ENCODE data around the gene INO80B. TPM values are rescaled to one million over a fixed set of nuclear protein-coding genes. Genes with fewer than 3 reads are reported as not detected.

INO80B gene
- total RNA-seq, 1 donor from 2014 or later = 54.5 TPM

GRCh38 chr2:74488643-74489481 is 34.0 kb downstream of the INO80B start:
- Mint-ChIP-seq H3K36me3 (ENCODE audit: low read depth) (peaks cover 46% of the 10 kb centered on the region), H3K27ac (no peak overlapping the region), H3K9me3 (no peaks in the 10 kb centered on the region), H3K4me1 (peaks cover 10% of the 10 kb centered on the region), H3K27me3 (no peaks in the 10 kb centered on the region), H3K4me3 (no peak overlapping the region)
- intact Hi-C loops (cut with micrococcal nuclease) = no loop called here
- no peak for DNase-seq

- peaks cover 6% of the 10 kb centered on the region for H3K4me1 Mint-ChIP-seq
- H3K36me3 Mint-ChIP-seq (ENCODE audit: low read depth) = peaks cover 51% of the 10 kb centered on the region
- intact Hi-C loops (cut with micrococcal nuclease) = no loop called here
- no peak for DNase-seq
- H3K27me3 Mint-ChIP-seq = no peaks in the 10 kb centered on the region
- H3K9me3 Mint-ChIP-seq = no peaks in the 10 kb centered on the region
- no peak overlapping the region for H3K4me3 Mint-ChIP-seq
- no peak overlapping the region for H3K27ac Mint-ChIP-seq
These were observed 35.0 kb downstream of the INO80B start for GRCh38 chr2:74489906-74490305.

- Mint-ChIP-seq H3K4me1 (peaks cover 3% of the 10 kb centered on the region), H3K4me3 (no peak overlapping the region), H3K9me3 (no peaks in the 10 kb centered on the region), H3K27ac (no peak overlapping the region), H3K27me3 (no peaks in the 10 kb centered on the region), H3K36me3 (ENCODE audit: low read depth) (peaks cover 49% of the 10 kb centered on the region)
- no peak for DNase-seq
- intact Hi-C loops (cut with micrococcal nuclease) = no loop called here
These were observed 37.0 kb downstream of the INO80B start for GRCh38 chr2:74491648-74492544.

GRCh38 chr2:74493546-74493945 is 38.7 kb downstream of the INO80B start:
- no peak for DNase-seq
- Mint-ChIP-seq H3K4me3 (no peak overlapping the region), H3K4me1 (peaks cover 6% of the 10 kb centered on the region), H3K27ac (no peak overlapping the region), H3K27me3 (peaks cover 6% of the 10 kb centered on the region), H3K9me3 (no peaks in the 10 kb centered on the region), H3K36me3 (ENCODE audit: low read depth) (peaks cover 52% of the 10 kb centered on the region)
- intact Hi-C loops (cut with micrococcal nuclease) = no loop called here

GRCh38 chr2:74495440-74495839 is 40.6 kb downstream of the INO80B start:
- peaks cover 20% of the 10 kb centered on the region for H3K27me3 Mint-ChIP-seq
- no peak overlapping the region for H3K27ac Mint-ChIP-seq
- DNase-seq = no peak
- no peak overlapping the region for H3K4me3 Mint-ChIP-seq
- intact Hi-C loops (cut with micrococcal nuclease) = no loop called here
- peaks cover 9% of the 10 kb centered on the region for H3K4me1 Mint-ChIP-seq
- H3K9me3 Mint-ChIP-seq = no peaks in the 10 kb centered on the region
- peaks cover 47% of the 10 kb centered on the region for H3K36me3 Mint-ChIP-seq (ENCODE audit: low read depth)

- Mint-ChIP-seq H3K4me3 (peak overlapping the region; percentile 95), H3K9me3 (no peaks in the 10 kb centered on the region), H3K27me3 (peaks cover 38% of the 10 kb centered on the region), H3K4me1 (peaks cover 16% of the 10 kb centered on the region), H3K27ac (no peak overlapping the region), H3K36me3 (ENCODE audit: low read depth) (peaks cover 45% of the 10 kb centered on the region)
- intact Hi-C loops (cut with micrococcal nuclease) = no loop called here
- DNase-seq = no peak
These were observed 42.3 kb downstream of the INO80B start for GRCh38 chr2:74496997-74497776.

- peaks cover 39% of the 10 kb centered on the region for H3K36me3 Mint-ChIP-seq (ENCODE audit: low read depth)
- H3K4me3 Mint-ChIP-seq = peak overlapping the region; percentile 95
- H3K27me3 Mint-ChIP-seq = peaks cover 44% of the 10 kb centered on the region
- H3K27ac Mint-ChIP-seq = peak overlapping the region; percentile 86
- H3K4me1 Mint-ChIP-seq = peaks cover 20% of the 10 kb centered on the region
- H3K9me3 Mint-ChIP-seq = no peaks in the 10 kb centered on the region
- intact Hi-C loops (cut with micrococcal nuclease) = loop anchor here (1.0 to 2.0 kb wide), 3 partner anchors 15 to 89 kb away; partner anchors contain the start of genes AUP1, CCDC142, HTRA2 and TTC31
- peak; percentile 83 for DNase-seq
These were observed 43.1 kb downstream of the INO80B start for GRCh38 chr2:74497777-74498499.

GRCh38 chr2:74498500-74499266 is 43.8 kb downstream of the INO80B start:
- H3K4me1 Mint-ChIP-seq = peaks cover 27% of the 10 kb centered on the region
- DNase-seq = peak; percentile 82
- H3K4me3 Mint-ChIP-seq = peak overlapping the region; percentile 95
- peaks cover 47% of the 10 kb centered on the region for H3K27me3 Mint-ChIP-seq
- intact Hi-C loops (cut with micrococcal nuclease) = loop anchor here (1.0 to 2.0 kb wide), 4 partner anchors 16 to 89 kb away; partner anchors contain the start of genes AUP1, CCDC142, HTRA2 and TTC31
- H3K9me3 Mint-ChIP-seq = no peaks in the 10 kb centered on the region
- H3K27ac Mint-ChIP-seq = peak overlapping the region; percentile 86
- peaks cover 37% of the 10 kb centered on the region for H3K36me3 Mint-ChIP-seq (ENCODE audit: low read depth)

- H3K27ac Mint-ChIP-seq = peak within 1 kb of the TSS; percentile 86
- no peaks in the 10 kb centered on the region for H3K9me3 Mint-ChIP-seq
- DNase-seq = no peak
- H3K27me3 Mint-ChIP-seq = peaks cover 47% of the 10 kb centered on the region
- H3K4me3 Mint-ChIP-seq = peak within 1 kb of the TSS; percentile 95
- intact Hi-C loops (cut with micrococcal nuclease) = loop anchor here (1.0 to 2.0 kb wide), 2 partner anchors 16 to 17 kb away; partner anchors contain the start of genes CCDC142 and TTC31
- peaks cover 32% of the 10 kb centered on the region for H3K4me1 Mint-ChIP-seq
- peaks cover 33% of the 10 kb centered on the region for H3K36me3 Mint-ChIP-seq (ENCODE audit: low read depth)
These were observed 44.5 kb downstream of the INO80B start, which contains the start of gene LBX2 for GRCh38 chr2:74499267-74499939. Gene LBX2 (minus strand): TSS chr2:74499603. CDS start chr2:74499537, 66 bp downstream.

- Mint-ChIP-seq H3K27ac (no peak overlapping the region), H3K4me1 (peaks cover 38% of the 10 kb centered on the region), H3K27me3 (peaks cover 47% of the 10 kb centered on the region), H3K4me3 (peak overlapping the region; percentile 48), H3K9me3 (no peaks in the 10 kb centered on the region), H3K36me3 (ENCODE audit: low read depth) (peaks cover 37% of the 10 kb centered on the region)
- DNase-seq = no peak
- intact Hi-C loops (cut with micrococcal nuclease) = loop anchor here (1.0 to 2.0 kb wide), 2 partner anchors 15 to 17 kb away; partner anchors contain the start of genes CCDC142 and TTC31
These were observed 45.2 kb downstream of the INO80B start for GRCh38 chr2:74499940-74500577.

- Mint-ChIP-seq H3K27me3 (peaks cover 47% of the 10 kb centered on the region), H3K4me1 (peaks cover 43% of the 10 kb centered on the region), H3K27ac (no peak overlapping the region), H3K36me3 (ENCODE audit: low read depth) (peaks cover 37% of the 10 kb centered on the region), H3K4me3 (no peak overlapping the region), H3K9me3 (no peaks in the 10 kb centered on the region)
- intact Hi-C loops (cut with micrococcal nuclease) = no loop called here
- DNase-seq = no peak
These were observed 45.7 kb downstream of the INO80B start for GRCh38 chr2:74500578-74500946.

All from activated CD4-positive, alpha-beta T cell treated with anti-CD3 and anti-CD28 coated beads, Interleukin-2, amount 10 ng/mL, durations not matched to agents 24 days and 14 days (primary cell).